IMR-90 (cell line): Measurements from ENCODE around the gene FXYD3. TPM values are rescaled to one million over a fixed set of nuclear protein-coding genes. Genes with fewer than 3 reads are reported as not detected.
A peak's percentile ranks its signal among the peaks of the same experiment; 100 is the strongest.

Experiments used
- ATAC-seq: fragments of 200-7000 bp; cut with Tn5 transposase; 2 replicates; pipeline ENCODE4 v1.9.1; 2020; ENCODE audit warnings: low read depth, mild to moderate bottlenecking, moderate library complexity
- BruUV-seq: library from RNA; stranded (reverse); fragments of 400-500 nt; replicated peaks from 2 replicates; lab custom pipeline; 2021; lab: Mats Ljungman, UMichigan
- CTCF ChIA-PET: fragments of 300-600 bp; formaldehyde crosslinking; extraction: SDS; loops from one replicate; lab custom pipeline; 2021; ENCODE audit warnings: antibody characterized with exemption; lab: Yijun Ruan, JAX
- POLR2A ChIA-PET: fragments of 300-600 bp; sonication (Branson Sonifier 250); formaldehyde crosslinking; loops from one replicate; lab custom pipeline; 2022; ENCODE audit warnings: antibody characterized with exemption; ENCODE audit not compliant: unreplicated experiment; lab: Charles Lee
- DNase-seq: peaks from one replicate; pipeline ENCODE4 v3.0.0; 2013
- H2AFZ ChIP-seq: replicated peaks from 2 replicates; pipeline ENCODE3; 2013; ENCODE audit warnings: low read length, mild to moderate bottlenecking; ENCODE audit not compliant: poor library complexity
- H2AK5ac ChIP-seq: 2 replicates; pipeline ENCODE4 v1.6.1; 2013; ENCODE audit warnings: low read depth, low read length, inconsistent platforms
- H2AK9ac ChIP-seq: replicated peaks from 2 replicates; pipeline ENCODE3; 2013; ENCODE audit warnings: mild to moderate bottlenecking, low read depth, low read length, moderate library complexity; ENCODE audit not compliant: poor library complexity
- H2BK120ac ChIP-seq: 2 replicates; pipeline ENCODE4 v1.6.1; 2013; ENCODE audit warnings: low read depth, low read length, inconsistent platforms
- H2BK15ac ChIP-seq: 3 replicates; pipeline ENCODE4 v1.6.1; 2013; ENCODE audit warnings: low read depth, low read length, inconsistent platforms
- H2BK20ac ChIP-seq: 2 replicates; pipeline ENCODE4 v1.6.1; 2013; ENCODE audit warnings: low read depth, mild to moderate bottlenecking, inconsistent platforms, low read length, moderate library complexity
- H2BK5ac ChIP-seq: 2 replicates; pipeline ENCODE4 v1.6.1; 2013; ENCODE audit warnings: mild to moderate bottlenecking, low read depth, low read length, inconsistent platforms; ENCODE audit not compliant: poor library complexity, severe bottlenecking
- H3K14ac ChIP-seq: replicated peaks from 2 replicates; pipeline ENCODE4 v1.6.1; 2013; ENCODE audit warnings: low read depth, low read length, inconsistent platforms
- H3K18ac ChIP-seq: 2 replicates; pipeline ENCODE4 v1.6.1; 2013; ENCODE audit warnings: low read depth, low read length, control low read depth
- H3K23ac ChIP-seq: 2 replicates; pipeline ENCODE4 v1.6.1; 2013; ENCODE audit warnings: low read depth, low read length, inconsistent platforms
- H3K27ac ChIP-seq: 2 replicates; pipeline ENCODE4 v1.5.1; 2013; ENCODE audit warnings: mild to moderate bottlenecking, control low read depth, low read length; ENCODE audit not compliant: insufficient read depth
- H3K27me3 ChIP-seq: 2 replicates; pipeline ENCODE4 v1.6.1; 2013; ENCODE audit warnings: low read length; ENCODE audit not compliant: control insufficient read depth, insufficient read depth
- H3K36me3 ChIP-seq: 2 replicates; pipeline ENCODE4 v1.6.1; 2013; ENCODE audit warnings: low read length, mixed read lengths; ENCODE audit not compliant: control insufficient read depth, insufficient read depth
- H3K4ac ChIP-seq: 2 replicates; pipeline ENCODE4 v1.6.1; 2013; ENCODE audit warnings: low read depth, low read length, inconsistent platforms
- H3K4me1 ChIP-seq: 2 replicates; pipeline ENCODE4 v1.6.1; 2013; ENCODE audit warnings: low read length, mixed read lengths; ENCODE audit not compliant: control insufficient read depth, insufficient read depth
- H3K4me2 ChIP-seq: 2 replicates; pipeline ENCODE4 v1.6.1; 2013; ENCODE audit warnings: low read depth, mild to moderate bottlenecking, control low read depth, low read length, moderate library complexity
- H3K4me3 ChIP-seq: 2 replicates; pipeline ENCODE4 v1.5.1; 2013; ENCODE audit warnings: low read depth, mild to moderate bottlenecking, control low read depth, low read length, moderate library complexity; ENCODE audit not compliant: insufficient read depth
- H3K56ac ChIP-seq: 2 replicates; pipeline ENCODE4 v1.6.1; 2013; ENCODE audit warnings: low read length, inconsistent platforms; ENCODE audit not compliant: insufficient read depth; ENCODE audit errors: extremely low read depth
- H3K79me1 ChIP-seq, 2 experiments: 2 replicates each; pipeline ENCODE4 v1.6.1; 2013; ENCODE audit warnings: low read length in 2 of 2, inconsistent platforms in 1 of 2, low read depth in 1 of 2
- H3K9ac ChIP-seq: 2 replicates; pipeline ENCODE4 v1.6.1; 2013; ENCODE audit warnings: low read depth, low read length, control low read depth
- H3K9me1 ChIP-seq: 2 replicates; pipeline ENCODE4 v1.6.1; 2013; ENCODE audit warnings: low read length, inconsistent platforms; ENCODE audit not compliant: insufficient read depth
- H3K9me3 ChIP-seq: 2 replicates; pipeline ENCODE4 v1.6.1; 2013; ENCODE audit warnings: low read length; ENCODE audit not compliant: control insufficient read depth, insufficient read depth
- H4K20me1 ChIP-seq: 2 replicates; pipeline ENCODE4 v1.6.1; 2013; ENCODE audit warnings: low read length, inconsistent platforms; ENCODE audit not compliant: insufficient read depth
- H4K5ac ChIP-seq: 2 replicates; pipeline ENCODE4 v1.6.1; 2013; ENCODE audit warnings: mild to moderate bottlenecking, low read depth, low read length, control low read depth
- H4K8ac ChIP-seq, 2 experiments: 2 replicates each; pipeline ENCODE4 v1.6.1; 2013; ENCODE audit warnings: low read depth in 2 of 2, low read length in 2 of 2, control low read depth in 1 of 2, inconsistent platforms in 1 of 2
- H4K91ac ChIP-seq: 2 replicates; pipeline ENCODE4 v1.6.1; 2013; ENCODE audit warnings: low read depth, low read length, inconsistent platforms; ENCODE audit not compliant: insufficient read depth
- BHLHE40 ChIP-seq: fragments of 150-350 bp; IDR thresholded peaks from 2 replicates; pipeline ENCODE4 v1.6.1; 2016; ENCODE audit warnings: mild to moderate bottlenecking, low read depth, low read length
- CEBPB ChIP-seq: IDR thresholded peaks from 2 replicates; pipeline ENCODE4 v1.6.1; 2012; ENCODE audit warnings: low read depth, low read length, improper control_type of control experiment
- CHD1 ChIP-seq: IDR thresholded peaks from 2 replicates; pipeline ENCODE4 v1.6.1; 2012; ENCODE audit warnings: low read depth, low read length, improper control_type of control experiment
- ELK1 ChIP-seq: fragments of 150-350 bp; IDR thresholded peaks from 2 replicates; pipeline ENCODE4 v1.6.1; 2016; ENCODE audit warnings: low read depth, mild to moderate bottlenecking, low read length, moderate library complexity, borderline replicate concordance
- FOS ChIP-seq: fragments of 150-350 bp; IDR thresholded peaks from 2 replicates; pipeline ENCODE4 v1.6.1; 2016; ENCODE audit warnings: low read depth, low read length
- MXI1 ChIP-seq: IDR thresholded peaks from 2 replicates; pipeline ENCODE4 v1.6.1; 2012; ENCODE audit warnings: low read depth, mild to moderate bottlenecking, low read length, moderate library complexity, borderline replicate concordance
- POLR2A ChIP-seq: IDR thresholded peaks from 2 replicates; pipeline ENCODE4 v1.6.1; 2012; ENCODE audit warnings: mild to moderate bottlenecking, low read depth, low read length
- RAD21 ChIP-seq: IDR thresholded peaks from 2 replicates; pipeline ENCODE4 v1.6.1; 2012; ENCODE audit warnings: low read length, improper control_type of control experiment
- RCOR1 ChIP-seq: IDR thresholded peaks from 2 replicates; pipeline ENCODE4 v1.6.1; 2012; ENCODE audit warnings: mild to moderate bottlenecking, low read length, improper control_type of control experiment; ENCODE audit not compliant: insufficient replicate concordance
- WGBS, 2 experiments: methylation state at CpG; one replicate each; pipeline versions ENCODE4 v1.1.5 to v1.1.7; 2013; ENCODE audit warnings: missing lambda C conversion rate in 2 of 2; ENCODE audit not compliant: insufficient read length in 1 of 2; ENCODE audit errors: extremely low coverage in 2 of 2; 5-methylcytosine and 5-hydroxymethylcytosine counted together
- dilution Hi-C: fragments of 300-500 bp; cut with HindIII; formaldehyde crosslinking; loops from one replicate; pipeline ENCODE4 v1.14.3; 2018; ENCODE audit warnings: low sequenced_read_pairs; ENCODE audit not compliant: unreplicated experiment
- in situ Hi-C: fragments of 300-500 bp; cut with MboI; formaldehyde crosslinking; loops from 3 replicates; pipeline ENCODE4 v1.14.3; 2019; ENCODE audit warnings: low sequenced_read_pairs, inconsistent platforms, mixed read lengths
- intact Hi-C: fragments of 100-400 bp; cut with micrococcal nuclease; formaldehyde crosslinking; loops from 2 replicates; pipeline ENCODE4 v1.10.0; 2022
- polyA plus RNA-seq, 3 experiments: library from polyadenylated mRNA; depleted of rRNA; stranded (reverse); fragments of >200 nt; gene quantifications; 2 replicates each; pipeline ENCODE4 v1.2.3, GENCODE V29; 2012; ENCODE audit warnings: low replicate concordance in 1 of 3
- total RNA-seq: library from RNA; depleted of rRNA; stranded (reverse); fragments of >200 nt; gene quantifications from 2 replicates; pipeline ENCODE4 v1.2.3, GENCODE V29; 2012
- TF ChIP-seq, protein P1 (sequence below): fragments of 150-350 bp; IDR thresholded peaks from 2 replicates; pipeline ENCODE4 v1.6.1; 2017; ENCODE audit warnings: mild to moderate bottlenecking, antibody characterized with exemption, low read length, low read depth

The FXYD3 gene
- total and polyA plus RNA-seq, 2 of the 4 experiments (the other 2 are of a cell fraction), result not detected

DNA sequence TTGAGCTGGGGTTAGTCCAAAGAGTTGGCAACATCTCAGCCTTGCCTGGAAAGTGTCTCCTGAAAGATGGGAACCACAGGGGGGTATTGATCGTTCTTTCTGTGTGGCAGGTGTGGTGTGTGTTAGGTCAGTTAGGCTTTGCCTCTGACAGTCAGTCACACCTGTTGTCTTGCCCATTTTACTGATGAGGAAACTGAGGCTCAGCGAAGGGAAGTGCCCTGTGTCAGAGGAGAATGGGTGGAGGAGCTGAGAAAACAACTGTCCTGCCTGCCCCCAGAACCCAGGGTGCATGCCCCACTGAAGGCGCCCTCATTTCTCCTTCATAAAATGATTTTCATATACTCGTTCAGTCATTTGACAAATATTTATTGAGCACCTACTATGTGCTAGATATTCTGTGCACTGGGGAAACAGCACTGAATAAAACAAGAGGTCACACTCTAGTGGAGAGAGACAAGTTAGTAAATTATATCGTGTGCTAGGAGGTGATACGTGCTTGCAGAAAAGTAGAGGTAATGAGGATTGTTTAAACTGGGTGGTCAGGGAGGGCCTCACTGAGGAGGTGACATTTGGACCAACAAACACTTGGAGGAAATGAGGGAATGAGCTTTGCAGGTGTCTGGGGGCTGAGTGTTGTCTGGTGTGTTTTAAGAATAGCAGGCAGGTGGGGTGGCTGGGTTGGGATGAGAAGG lies 40.5 kb downstream of the FXYD3 start (continued):
- TF ChIP-seq ELK1, result no peak

DNA sequence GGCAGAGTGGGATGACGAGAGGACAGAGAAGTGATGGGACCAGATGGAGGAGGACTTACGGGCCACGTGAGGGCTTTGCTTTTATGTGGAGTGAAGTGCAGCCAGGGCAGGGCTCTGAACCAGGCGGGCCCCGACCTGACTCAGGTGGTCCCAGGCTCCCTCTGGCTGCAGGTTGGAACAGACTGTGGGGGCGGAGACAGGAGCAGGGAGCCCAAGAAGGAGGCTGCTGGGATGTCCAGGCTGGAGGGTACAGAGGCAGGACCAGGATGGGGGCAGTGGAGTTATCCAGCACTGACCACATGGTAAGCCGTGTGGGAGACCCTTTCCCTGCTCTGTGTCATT lies 41.0 kb downstream of the FXYD3 start:
- in situ Hi-C loops (no loop called here), dilution Hi-C loops (no loop called here), intact Hi-C loops (no loop called here)
- H4K8ac ChIP-seq, result no peak overlapping the region
- BruUV-seq, result no TSS peak
- no peak overlapping the region for H3K9ac ChIP-seq
- peak overlapping the region; percentile 3 for H2AK9ac ChIP-seq
- H2AFZ ChIP-seq, result no peak overlapping the region
- H3K4me1 ChIP-seq, result peaks cover 9% of the 10 kb centered on the region
- no peak overlapping the region for H3K18ac ChIP-seq
- peaks cover 8% of the 10 kb centered on the region; the same call in 1 of the 2 replicates for H3K9me1 ChIP-seq
- no peak overlapping the region for H2BK120ac ChIP-seq
- no peak overlapping the region for H4K91ac ChIP-seq
- no peaks in the 10 kb centered on the region for H3K27me3 ChIP-seq
- peaks cover 8 to 42% of the 10 kb centered on the region in 2 experiments; a peak in 2 of 4 replicates for H3K79me1 ChIP-seq
- no peak overlapping the region for H3K56ac ChIP-seq
- 0 out of 2 replicates have a peak, but pooled peaks cover 2% of the 10 kb centered on the region for H4K20me1 ChIP-seq
- no peak overlapping the region for H3K23ac ChIP-seq
- no peak for DNase-seq
- ChIA-PET POLR2A (no interaction called here), CTCF (no interaction called here)
- no peak overlapping the region for H2BK15ac ChIP-seq
- 100% methylated on average over 1 of the region's 7 CpGs; no CpG with 5 or more reads in 1 of the 2 experiments for WGBS, 2 experiments
- no peak overlapping the region for H3K4me2 ChIP-seq
- H3K14ac ChIP-seq, result no peak overlapping the region
- no peak overlapping the region for H3K4me3 ChIP-seq
- no peak overlapping the region for H3K4ac ChIP-seq
- no peak overlapping the region for H4K5ac ChIP-seq
- peaks cover 1% of the 10 kb centered on the region; the same call in 1 of the 2 replicates for H3K9me3 ChIP-seq
- no peak for ATAC-seq
- H2BK5ac ChIP-seq, result no peak overlapping the region
- no peak overlapping the region for H2BK20ac ChIP-seq
- H3K27ac ChIP-seq, result no peak overlapping the region
- no peak overlapping the region for H2AK5ac ChIP-seq
- peaks cover 31% of the 10 kb centered on the region for H3K36me3 ChIP-seq
- TF ChIP-seq FOS (no peak), ELK1 (no peak), CHD1 (no peak), BHLHE40 (no peak), POLR2A (no peak), RAD21 (no peak), CEBPB (no peak), MXI1 (no peak), RCOR1 (no peak)
- TF ChIP-seq, protein P1, sequence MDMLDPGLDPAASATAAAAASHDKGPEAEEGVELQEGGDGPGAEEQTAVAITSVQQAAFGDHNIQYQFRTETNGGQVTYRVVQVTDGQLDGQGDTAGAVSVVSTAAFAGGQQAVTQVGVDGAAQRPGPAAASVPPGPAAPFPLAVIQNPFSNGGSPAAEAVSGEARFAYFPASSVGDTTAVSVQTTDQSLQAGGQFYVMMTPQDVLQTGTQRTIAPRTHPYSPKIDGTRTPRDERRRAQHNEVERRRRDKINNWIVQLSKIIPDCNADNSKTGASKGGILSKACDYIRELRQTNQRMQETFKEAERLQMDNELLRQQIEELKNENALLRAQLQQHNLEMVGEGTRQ, result no peak
